H1 (cell line): Measurements from ENCODE around the gene OR8A1. TPM values are rescaled to one million over a fixed set of nuclear protein-coding genes. Genes with fewer than 3 reads are reported as not detected.

Source experiments
- CTCF ChIA-PET: fragments of 300-600 bp; sonication (Branson Sonifier 250); formaldehyde crosslinking; loops from one replicate; lab custom pipeline; 2021; ENCODE audit not compliant: partially characterized antibody; lab: Charles Lee
- POLR2A ChIA-PET: fragments of 300-600 bp; sonication (Branson Sonifier 250); formaldehyde crosslinking; loops from one replicate; lab custom pipeline; 2021; ENCODE audit warnings: inconsistent platforms; ENCODE audit not compliant: partially characterized antibody; lab: Charles Lee
- DNase-seq, 2 experiments: peaks; one replicate each; pipeline versions ENCODE4 v3.0.0 to v3.0.0-alpha.2; 2010 to 2022; ENCODE audit warnings: low spot score in 2 of 2, low read depth in 1 of 2, mixed read lengths in 1 of 2
- FAIRE-seq: peaks from 2 replicates; lab custom pipeline; 2011; peaks lifted over from hg19 to GRCh38; lab: Jason Lieb, UNC
- H2AFZ ChIP-seq: 2 replicates; pipeline ENCODE4 v1.8.1; 2012; ENCODE audit warnings: low read length, inconsistent platforms
- H2AK5ac ChIP-seq: 2 replicates; pipeline ENCODE4 v1.6.1; 2013; ENCODE audit warnings: low read depth, low read length
- H2BK120ac ChIP-seq: replicated peaks from 2 replicates; pipeline ENCODE3; 2013; ENCODE audit warnings: low read depth, low read length, inconsistent platforms
- H2BK12ac ChIP-seq: 2 replicates; pipeline ENCODE4 v1.6.1; 2013; ENCODE audit warnings: low read depth, low read length
- H2BK15ac ChIP-seq: 2 replicates; pipeline ENCODE4 v1.6.1; 2013; ENCODE audit warnings: low read length
- H2BK20ac ChIP-seq: 2 replicates; pipeline ENCODE4 v1.6.1; 2013; ENCODE audit warnings: low read length
- H2BK5ac ChIP-seq: 2 replicates; pipeline ENCODE4 v1.6.1; 2013; ENCODE audit warnings: low read depth, low read length
- H3K14ac ChIP-seq: 2 replicates; pipeline ENCODE4 v1.6.1; 2013; ENCODE audit warnings: inconsistent platforms; ENCODE audit not compliant: insufficient read length
- H3K18ac ChIP-seq: 2 replicates; pipeline ENCODE4 v1.6.1; 2013; ENCODE audit warnings: low read length; ENCODE audit errors: extremely low read depth
- H3K23ac ChIP-seq: 2 replicates; pipeline ENCODE4 v1.6.1; 2013; ENCODE audit warnings: inconsistent platforms; ENCODE audit not compliant: insufficient read length
- H3K23me2 ChIP-seq: 2 replicates; pipeline ENCODE4 v1.6.1; 2013; ENCODE audit warnings: low read depth, low read length
- H3K27ac ChIP-seq: 2 replicates; pipeline ENCODE4 v1.6.1; 2011; ENCODE audit warnings: low read depth, low read length, inconsistent platforms
- H3K27me3 ChIP-seq, 4 experiments: replicated peaks in 1 of 4; 1 replicate in 1 of 4; 2 replicates in 3 of 4; pipeline versions ENCODE4 v1.6.1 to v1.8.1; 2011 to 2013; ENCODE audit warnings: low read length in 3 of 4, mild to moderate bottlenecking in 3 of 4, inconsistent platforms in 2 of 4, mixed read lengths in 2 of 4, moderate library complexity in 1 of 4; ENCODE audit not compliant: control insufficient read depth in 3 of 4, insufficient read depth in 3 of 4; ENCODE audit errors: extremely low read depth in 1 of 4
- H3K36me3 ChIP-seq, 4 experiments: 2 replicates each; pipeline versions ENCODE4 v1.6.1 to v1.8.1; 2011 to 2013; ENCODE audit warnings: mild to moderate bottlenecking in 4 of 4, low read length in 3 of 4, moderate library complexity in 2 of 4, control low read depth in 1 of 4, inconsistent platforms in 1 of 4; ENCODE audit not compliant: insufficient read depth in 4 of 4, control insufficient read depth in 2 of 4
- H3K4ac ChIP-seq: replicated peaks from 2 replicates; pipeline ENCODE3; 2013; ENCODE audit warnings: low read length, low read depth, mixed read lengths, inconsistent platforms; ENCODE audit not compliant: insufficient read length
- H3K4me1 ChIP-seq, 4 experiments: replicated peaks in 1 of 4; 1 replicate in 1 of 4; 2 replicates in 3 of 4; pipeline versions ENCODE4 v1.6.1 to v1.8.1; 2011 to 2013; ENCODE audit warnings: low read length in 3 of 4, inconsistent platforms in 2 of 4, mixed read lengths in 1 of 4; ENCODE audit not compliant: insufficient read depth in 4 of 4, control insufficient read depth in 3 of 4
- H3K4me2 ChIP-seq, 2 experiments: 2 replicates each; pipeline versions ENCODE4 v1.6.1 to v1.8.1; 2011 to 2013; ENCODE audit warnings: low read depth in 2 of 2, low read length in 2 of 2, control low read depth in 1 of 2, inconsistent platforms in 1 of 2, mild to moderate bottlenecking in 1 of 2; ENCODE audit not compliant: insufficient read depth in 1 of 2
- H3K4me3 ChIP-seq, 4 experiments: fragments of 200-600, 300-600 bp in 1 of 4; sonication (generic), shearing (Covaris generic), sonication (Bioruptor Twin) in 1 of 4; 2 replicates each; pipeline versions ENCODE4 v1.5.1 to v1.8.1; 2011 to 2016; ENCODE audit warnings: low read length in 4 of 4, low read depth in 3 of 4, control low read depth in 2 of 4, inconsistent platforms in 2 of 4, mild to moderate bottlenecking in 2 of 4, mixed read lengths in 1 of 4, moderate library complexity in 1 of 4; ENCODE audit not compliant: insufficient read depth in 2 of 4; ENCODE audit errors: extremely low read depth in 1 of 4
- H3K56ac ChIP-seq: replicated peaks from 2 replicates; pipeline ENCODE3; 2013; ENCODE audit warnings: low read depth, mild to moderate bottlenecking, mixed read lengths, low read length, inconsistent platforms; ENCODE audit not compliant: insufficient read length
- H3K79me1 ChIP-seq: 2 replicates; pipeline ENCODE4 v1.6.1; 2013; ENCODE audit warnings: low read depth, low read length, control low read depth
- H3K79me2 ChIP-seq, 2 experiments: 2 replicates each; pipeline versions ENCODE4 v1.6.1 to v1.8.1; 2012 to 2013; ENCODE audit warnings: low read length in 2 of 2, mild to moderate bottlenecking in 2 of 2, inconsistent platforms in 1 of 2; ENCODE audit not compliant: insufficient read depth in 2 of 2, control insufficient read depth in 1 of 2
- H3K9ac ChIP-seq, 4 experiments: replicated peaks in 1 of 4; 1 replicate in 1 of 4; 2 replicates in 3 of 4; pipeline versions ENCODE4 v1.6.1 to v1.8.1; 2011 to 2013; ENCODE audit warnings: low read depth in 3 of 4, low read length in 3 of 4, control low read depth in 2 of 4, mild to moderate bottlenecking in 2 of 4, moderate library complexity in 2 of 4, inconsistent platforms in 1 of 4; ENCODE audit errors: extremely low read depth in 1 of 4
- H3K9me3 ChIP-seq, 2 experiments: 2 replicates each; pipeline versions ENCODE4 v1.6.1 to v1.8.1; 2012 to 2013; ENCODE audit warnings: mild to moderate bottlenecking in 2 of 2, moderate library complexity in 2 of 2, control low read depth in 1 of 2, inconsistent platforms in 1 of 2, low read depth in 1 of 2, low read length in 1 of 2, mixed read lengths in 1 of 2; ENCODE audit not compliant: insufficient read depth in 2 of 2
- H4K20me1 ChIP-seq, 2 experiments: replicated peaks in 1 of 2; 2 replicates each; pipeline versions ENCODE3 to v1.8.1; 2011 to 2013; ENCODE audit warnings: inconsistent platforms in 2 of 2, low read length in 2 of 2, mild to moderate bottlenecking in 1 of 2; ENCODE audit not compliant: insufficient read depth in 2 of 2, control insufficient read depth in 1 of 2
- H4K5ac ChIP-seq: 2 replicates; pipeline ENCODE4 v1.6.1; 2013; ENCODE audit warnings: low read length, low read depth, mixed read lengths, inconsistent platforms; ENCODE audit not compliant: insufficient read length
- H4K8ac ChIP-seq: 2 replicates; pipeline ENCODE4 v1.8.0; 2013; ENCODE audit warnings: mild to moderate bottlenecking, moderate library complexity, low read length, inconsistent platforms; ENCODE audit not compliant: insufficient read depth; ENCODE audit errors: extremely low read depth
- H4K91ac ChIP-seq: replicated peaks from 2 replicates; pipeline ENCODE3; 2013; ENCODE audit warnings: low read length, mixed read lengths, inconsistent platforms; ENCODE audit not compliant: insufficient read length
- CBX8 ChIP-seq: fragments of 300-800, 300-1000 bp; sonication (generic); IDR thresholded peaks from 2 replicates; pipeline ENCODE4 v1.7.1; 2016; ENCODE audit warnings: low read depth, low read length, borderline replicate concordance
- CTBP2 ChIP-seq: IDR thresholded peaks from 2 replicates; pipeline ENCODE4 v1.7.0; 2011; ENCODE audit warnings: borderline replicate concordance, mild to moderate bottlenecking, moderate library complexity, mixed read lengths, low read length; ENCODE audit not compliant: insufficient read depth, insufficient read length
- EGR1 ChIP-seq: IDR thresholded peaks from 2 replicates; pipeline ENCODE4 v1.6.1; 2011; ENCODE audit warnings: low read depth, low read length, borderline replicate concordance
- GABPA ChIP-seq: IDR thresholded peaks from 2 replicates; pipeline ENCODE4 v1.6.1; 2011; ENCODE audit warnings: mild to moderate bottlenecking, low read length, moderate library complexity, borderline replicate concordance; ENCODE audit not compliant: insufficient read depth
- KDM4A ChIP-seq: IDR thresholded peaks from one replicate; pipeline ENCODE4 v1.7.1; 2012; ENCODE audit warnings: low read depth, mild to moderate bottlenecking, moderate library complexity, low read length, inconsistent platforms; ENCODE audit not compliant: severe bottlenecking
- KDM5A ChIP-seq: fragments of 200-600 bp; IDR thresholded peaks from 2 replicates; pipeline ENCODE4 v1.7.1; 2012; ENCODE audit warnings: mild to moderate bottlenecking, low read length, inconsistent platforms, mixed read lengths
- MAFK ChIP-seq: IDR thresholded peaks from 2 replicates; pipeline ENCODE4 v1.6.1; 2012; ENCODE audit warnings: low read depth, mild to moderate bottlenecking, improper control_type of control experiment, low read length
- PHF8 ChIP-seq: fragments of 200-600 bp; sonication (generic); conservative IDR thresholded peaks from 2 replicates; pipeline ENCODE4 v1.7.1; 2012; ENCODE audit warnings: low read depth, mild to moderate bottlenecking, inconsistent platforms, low read length, moderate library complexity
- POLR2A ChIP-seq, 2 experiments: IDR thresholded peaks; 1 replicate in 1 of 2; 2 replicates in 1 of 2; pipeline ENCODE4 v1.6.1; 2011; ENCODE audit warnings: low read depth in 2 of 2, low read length in 2 of 2, mild to moderate bottlenecking in 2 of 2; ENCODE audit errors: control extremely low read depth in 1 of 2
- RAD21 ChIP-seq, 2 experiments: IDR thresholded peaks in 1 of 2; conservative IDR thresholded peaks in 1 of 2; 2 replicates each; pipeline ENCODE4 v1.6.1; 2011; ENCODE audit warnings: low read depth in 2 of 2, low read length in 2 of 2, improper control_type of control experiment in 1 of 2, inconsistent platforms in 1 of 2, mild to moderate bottlenecking in 1 of 2, moderate library complexity in 1 of 2
- RNF2 ChIP-seq: fragments of 200-900, 300-1000 bp; sonication (generic); IDR thresholded peaks from 2 replicates; pipeline ENCODE4 v1.7.1; 2016; ENCODE audit warnings: borderline replicate concordance, low read depth, mild to moderate bottlenecking, antibody characterized with exemption, low read length; ENCODE audit not compliant: poor library complexity, severe bottlenecking; ENCODE audit errors: missing control alignments
- TEAD4 ChIP-seq: IDR thresholded peaks from 2 replicates; pipeline ENCODE4 v1.6.1; 2012; ENCODE audit warnings: low read depth, low read length, inconsistent platforms, mixed read lengths
- WGBS, 2 experiments: shearing (Covaris generic) in 1 of 2; methylation state at CpG; one replicate each; pipeline versions ENCODE4 v1.1.6 to v1.1.7; 2013 to 2015; ENCODE audit warnings: low lambda C conversion rate in 2 of 2, mixed read lengths in 2 of 2, inconsistent platforms in 1 of 2, low coverage in 1 of 2, missing lambda C conversion rate in 1 of 2; ENCODE audit not compliant: insufficient replicate concordance in 2 of 2, insufficient coverage in 1 of 2, insufficient read length in 1 of 2; ENCODE audit errors: extremely low coverage in 1 of 2, missing lambda C conversion rate in 1 of 2; 5-methylcytosine and 5-hydroxymethylcytosine counted together
- polyA plus RNA-seq, 7 experiments: library from polyadenylated mRNA; depleted of rRNA in 3 of 7; stranded (reverse) in 5 of 7; unstranded in 2 of 7; fragments of >200 nt in 5 of 7; fragments of 200-250 nt in 2 of 7; gene quantifications; 1 replicate in 5 of 7; 2 replicates in 1 of 7; 4 replicates in 1 of 7; pipeline versions ENCODE4 v1.2.1 to v1.2.3, GENCODE V29; 2011 to 2013; ENCODE audit warnings: missing spikeins in 2 of 7, mixed read lengths in 2 of 7
- total RNA-seq: library from RNA; stranded (reverse); fragmentation: NEBNext Ultra II Directional; extraction: Animal tissue kit (Norgen Biotek cat#: 25700); gene quantifications from 2 replicates; pipeline ENCODE4 v1.2.1, GENCODE V29; 2021
- TF ChIP-seq, protein P1 (sequence below): IDR thresholded peaks from 2 replicates; pipeline ENCODE4 v1.6.1; 2012; ENCODE audit warnings: inconsistent platforms

Gene OR8A1
- total and polyA plus RNA-seq, 2 of the 8 experiments (the other 6 are each of a cell fraction or from before 2014, with no cell fraction given), result not detected

DNA sequence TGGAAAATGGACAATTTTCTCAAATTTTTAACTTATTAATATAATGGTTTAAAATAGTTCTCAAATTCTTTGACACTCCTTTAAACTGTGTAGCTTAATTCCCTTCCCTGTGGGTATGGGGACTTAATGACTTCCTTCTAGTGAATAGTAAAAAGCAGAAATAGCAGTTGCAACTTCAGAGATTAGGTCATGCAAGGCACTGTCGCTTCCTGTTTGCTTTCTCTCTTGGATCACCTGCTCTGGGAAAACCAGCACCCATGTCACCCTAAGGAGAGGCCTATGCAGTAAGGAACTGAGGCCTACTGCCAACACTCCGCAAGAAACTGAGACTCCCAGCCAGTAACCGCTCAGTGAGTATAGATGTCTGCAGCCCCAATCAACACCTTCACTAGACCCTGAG is 35.9 kb downstream of the OR8A1 start:
- H3K14ac ChIP-seq, result no peak overlapping the region
- H3K23me2 ChIP-seq, result no peaks in the 10 kb centered on the region
- no peak for DNase-seq
- H3K36me3 ChIP-seq, result no peaks in the 10 kb centered on the region
- no peak overlapping the region for H3K18ac ChIP-seq
- no peaks in the 10 kb centered on the region for H3K79me1 ChIP-seq
- H3K4me2 ChIP-seq, result no peak overlapping the region
- 96% methylated on average over 3 of the region's 3 CpGs; no CpG with 5 or more reads in 1 of the 2 experiments for WGBS, 2 experiments
- no peak for FAIRE-seq
- no peaks in the 10 kb centered on the region for H4K20me1 ChIP-seq
- H3K9ac ChIP-seq, result no peak overlapping the region
- H4K5ac ChIP-seq, result no peak overlapping the region
- no peaks in the 10 kb centered on the region for H3K27me3 ChIP-seq
- no peak overlapping the region for H3K23ac ChIP-seq
- POLR2A ChIA-PET, result no interaction called here
- H4K91ac ChIP-seq, result no peak overlapping the region
- H2BK15ac ChIP-seq, result no peak overlapping the region
- H3K79me2 ChIP-seq, result no peaks in the 10 kb centered on the region
- H3K4ac ChIP-seq, result no peak overlapping the region
- no peak overlapping the region for H3K4me3 ChIP-seq
- no peak overlapping the region for H3K56ac ChIP-seq
- H2BK5ac ChIP-seq, result no peak overlapping the region
- H2BK120ac ChIP-seq, result no peak overlapping the region
- no peak overlapping the region for H4K8ac ChIP-seq
- no peak overlapping the region for H2AFZ ChIP-seq
- CTCF ChIA-PET, result interaction anchor here (1.0 kb wide), 1 partner anchor 203 kb away, joined by 3 read pairs; no protein-coding TSS in a partner anchor
- H2BK20ac ChIP-seq, result no peak overlapping the region
- no peaks in the 10 kb centered on the region for H3K9me3 ChIP-seq
- H3K27ac ChIP-seq, result no peak overlapping the region
- no peak overlapping the region for H2AK5ac ChIP-seq
- H2BK12ac ChIP-seq, result no peak overlapping the region
- H3K4me1 ChIP-seq, result no peaks in the 10 kb centered on the region; a peak in 1 of 7 replicates
- TF ChIP-seq CBX8 (no peak), RNF2 (no peak), CTBP2 (no peak), PHF8 (no peak), RAD21 (IDR thresholded peaks at IDR 0.05 in 1 of 2, conservative IDR thresholded peaks at IDR 0.05 in 1 of 2; ENCODE audit: low read depth in 2 of 2, low read length in 2 of 2) (no peak), EGR1 (no peak), TEAD4 (no peak), MAFK (no peak), GABPA (no peak), KDM4A (no peak), KDM5A (no peak), POLR2A (IDR thresholded peaks at IDR 0.05; ENCODE audit: control extremely low read depth in 1 of 2, low read depth in 2 of 2, low read length in 2 of 2) (no peak)
- TF ChIP-seq, protein P1, sequence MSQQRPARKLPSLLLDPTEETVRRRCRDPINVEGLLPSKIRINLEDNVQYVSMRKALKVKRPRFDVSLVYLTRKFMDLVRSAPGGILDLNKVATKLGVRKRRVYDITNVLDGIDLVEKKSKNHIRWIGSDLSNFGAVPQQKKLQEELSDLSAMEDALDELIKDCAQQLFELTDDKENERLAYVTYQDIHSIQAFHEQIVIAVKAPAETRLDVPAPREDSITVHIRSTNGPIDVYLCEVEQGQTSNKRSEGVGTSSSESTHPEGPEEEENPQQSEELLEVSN, result no peak
